GM12892 (cell line): ENCODE measurements around the gene NDST1.

ENCODE experiments used
- POLR2A ChIP-seq: IDR thresholded peaks from 2 replicates; pipeline ENCODE4 v1.6.1; 2011; ENCODE audit warnings: low read depth, low read length, control low read depth
- POLR2AphosphoS5 ChIP-seq: IDR thresholded peaks from 2 replicates; pipeline ENCODE4 v1.6.1; 2011; ENCODE audit warnings: low read depth, low read length, control low read depth

- TF ChIP-seq POLR2A (no peak), POLR2AphosphoS5 (no peak)
Measured at GRCh38 chr5:150523472-150524350, 15.8 kb downstream of the NDST1 start.
